Activated naive CD4-positive, alpha-beta T cell treated with anti-CD3 and anti-CD28 coated beads for 36 hours (primary cell): ENCODE data around the gene RNF223. TPM values are rescaled to one million over a fixed set of nuclear protein-coding genes. Genes with fewer than 3 reads are reported as not detected.
"Not testable (repeated sequence)": the region's sequence is repeated elsewhere in the genome, so short reads cannot be mapped to it uniquely, and the experiment has no call there.

ENCODE experiments used
- CTCF ChIA-PET: fragments of 350-600 bp; sonication (Branson Sonifier 250); formaldehyde crosslinking; loops from one replicate; lab custom pipeline; 2021; ENCODE audit warnings: antibody characterized with exemption; lab: Charles Lee
- DNase-seq: peaks from one replicate; pipeline ENCODE4 v3.0.0-alpha.2; 2020
- H3K27ac Mint-ChIP-seq: one replicate; pipeline ENCODE4 v1.8.0; 2021; ENCODE audit warnings: mild to moderate bottlenecking, mixed read lengths
- H3K27me3 Mint-ChIP-seq: one replicate; pipeline ENCODE4 v1.8.0; 2021; ENCODE audit warnings: low read depth, mixed read lengths
- H3K36me3 Mint-ChIP-seq: one replicate; pipeline ENCODE4 v1.8.0; 2021; ENCODE audit warnings: low read depth, mixed read lengths
- H3K4me1 Mint-ChIP-seq: one replicate; pipeline ENCODE4 v1.8.0; 2021; ENCODE audit warnings: low read depth, mixed read lengths
- H3K4me3 Mint-ChIP-seq: one replicate; pipeline ENCODE4 v1.8.0; 2021; ENCODE audit warnings: mild to moderate bottlenecking, moderate library complexity, mixed read lengths
- H3K9me3 Mint-ChIP-seq: one replicate; pipeline ENCODE4 v1.8.0; 2021; ENCODE audit warnings: mixed read lengths
- intact Hi-C: fragments of 100-400 bp; cut with micrococcal nuclease; formaldehyde crosslinking; loops from one replicate; pipeline ENCODE4 v1.15.1; 2023
- total RNA-seq, 2 experiments: library from RNA; stranded (reverse); gene quantifications; one replicate each; pipeline ENCODE4 v1.2.3, GENCODE V29; 2021

Gene RNF223
- total RNA-seq, 2 experiments from 2014 or later: not detected

DNA sequence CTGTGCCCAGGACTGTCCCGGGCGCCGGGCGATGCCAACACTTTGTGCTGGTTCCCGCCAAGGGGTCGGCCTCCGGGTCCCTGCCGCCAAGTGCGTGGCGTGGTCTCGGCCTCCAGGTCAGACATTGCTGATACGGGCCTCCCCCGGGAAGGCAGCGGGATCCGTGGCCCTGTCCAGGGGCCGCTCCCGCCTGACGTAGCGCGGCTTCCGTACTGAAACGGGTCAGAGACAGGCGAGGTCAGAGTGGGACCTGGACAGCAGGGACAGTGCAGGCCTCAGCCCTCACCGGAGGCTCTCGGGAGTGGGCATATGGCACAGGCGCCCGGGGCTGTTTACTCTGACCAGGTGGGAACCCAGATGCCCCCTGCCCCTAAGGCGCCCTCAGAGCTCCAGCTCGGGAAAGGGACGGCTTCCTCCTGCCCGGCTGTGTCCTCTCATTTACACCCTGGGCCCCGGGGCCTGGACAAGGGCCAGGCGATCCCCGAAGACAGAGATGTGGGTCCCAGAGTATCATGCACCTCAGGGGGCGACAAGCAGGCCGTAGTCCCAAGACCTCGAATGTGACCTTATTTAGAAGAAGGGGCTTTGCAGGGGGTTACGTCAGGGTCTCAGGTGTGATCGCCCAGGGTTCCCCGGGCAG, 8.8 kb upstream of the RNF223 start:
- Mint-ChIP-seq H3K27ac (no peak overlapping the region), H3K4me1 (peaks cover 8% of the 10 kb centered on the region), H3K4me3 (no peak overlapping the region), H3K9me3 (no peaks in the 10 kb centered on the region), H3K27me3 (no peaks in the 10 kb centered on the region), H3K36me3 (peaks cover 3% of the 10 kb centered on the region)
- CTCF ChIA-PET: no interaction called here
- DNase-seq: no peak
- intact Hi-C loops: no loop called here

DNA sequence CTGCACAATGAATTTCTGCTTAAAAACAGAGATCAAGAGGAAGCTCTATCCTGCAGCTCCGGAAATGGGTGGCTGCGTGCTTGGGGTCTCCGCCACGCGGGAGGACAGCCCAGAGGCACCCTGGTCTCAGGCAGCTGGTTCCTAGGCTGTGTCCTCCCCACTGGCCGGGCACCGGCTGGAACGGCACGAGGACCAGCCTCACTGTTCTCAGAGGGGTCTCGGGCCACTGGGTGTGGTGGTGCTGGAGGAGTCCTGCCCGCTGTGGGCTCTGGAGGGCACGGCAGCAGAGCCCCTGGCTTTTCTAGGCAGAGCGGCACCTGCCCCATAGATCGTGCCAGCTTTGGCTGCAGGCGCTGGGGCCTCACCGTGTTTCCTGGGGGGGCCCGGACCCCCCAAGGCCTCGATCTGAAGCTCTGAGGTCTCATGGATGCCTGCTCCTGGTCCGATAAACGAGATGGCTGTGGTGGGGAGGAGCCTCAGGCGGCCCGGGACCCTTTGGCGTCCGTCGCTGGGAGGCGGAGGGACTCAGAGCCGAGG, 8.2 kb upstream of the RNF223 start:
- Mint-ChIP-seq H3K4me3 (no peak overlapping the region), H3K27ac (no peak overlapping the region), H3K9me3 (no peaks in the 10 kb centered on the region), H3K27me3 (no peaks in the 10 kb centered on the region), H3K4me1 (peaks cover 8% of the 10 kb centered on the region), H3K36me3 (peaks cover 3% of the 10 kb centered on the region)
- intact Hi-C loops: no loop called here
- CTCF ChIA-PET: no interaction called here
- no peak for DNase-seq

DNA sequence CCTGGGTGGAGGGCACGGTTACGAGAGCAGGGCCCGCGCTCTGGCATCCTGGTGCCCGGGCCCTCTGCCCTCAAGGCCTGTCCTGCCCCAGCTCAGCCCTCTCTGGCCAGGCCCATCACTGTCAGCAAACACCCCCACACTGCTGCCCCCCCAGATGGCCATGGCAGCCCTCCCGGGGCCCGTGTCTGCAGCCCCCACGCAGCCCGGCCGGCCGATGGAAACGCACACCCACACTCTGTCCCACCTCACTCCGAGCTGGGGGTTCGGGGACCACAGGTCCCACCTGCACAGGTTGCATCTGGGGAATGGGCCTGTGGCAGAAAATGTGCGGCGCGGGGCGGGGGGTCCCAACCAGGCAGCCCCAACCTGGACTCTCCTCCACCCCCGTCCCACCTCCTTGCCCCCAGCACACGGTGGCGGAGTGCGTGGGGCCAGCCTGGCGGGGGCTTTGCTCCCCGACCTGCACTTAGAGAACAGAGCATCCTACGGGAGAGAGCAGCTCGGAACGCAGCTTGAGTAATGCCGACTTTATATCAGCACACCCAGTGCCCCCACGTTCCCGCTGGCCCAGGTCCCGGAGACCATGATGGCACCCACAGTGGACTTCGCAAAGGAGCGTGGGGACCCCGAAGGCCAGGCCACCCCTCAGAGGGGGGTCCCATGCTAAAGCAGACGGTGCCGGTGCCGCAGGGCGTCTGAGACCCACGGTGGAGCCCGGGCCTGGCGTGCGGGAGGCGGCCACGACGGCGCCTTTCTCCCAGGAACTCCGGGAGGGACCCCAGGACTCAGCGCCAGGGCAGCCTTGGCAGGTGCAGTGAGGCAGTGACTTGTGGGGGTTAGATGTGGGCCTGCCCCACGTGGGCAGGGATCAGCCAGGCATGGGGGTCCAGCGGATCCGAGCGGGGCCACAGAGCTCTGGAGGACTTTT, 7.5 kb upstream of the RNF223 start:
- H3K27me3 Mint-ChIP-seq: no peaks in the 10 kb centered on the region
- H3K4me3 Mint-ChIP-seq: no peak overlapping the region
- H3K9me3 Mint-ChIP-seq: no peaks in the 10 kb centered on the region
- peaks cover 8% of the 10 kb centered on the region for H3K4me1 Mint-ChIP-seq
- intact Hi-C loops: no loop called here
- H3K36me3 Mint-ChIP-seq: peaks cover under 1% of the 10 kb centered on the region
- DNase-seq: peak; percentile 3
- no peak overlapping the region for H3K27ac Mint-ChIP-seq
- CTCF ChIA-PET: no interaction called here

DNA sequence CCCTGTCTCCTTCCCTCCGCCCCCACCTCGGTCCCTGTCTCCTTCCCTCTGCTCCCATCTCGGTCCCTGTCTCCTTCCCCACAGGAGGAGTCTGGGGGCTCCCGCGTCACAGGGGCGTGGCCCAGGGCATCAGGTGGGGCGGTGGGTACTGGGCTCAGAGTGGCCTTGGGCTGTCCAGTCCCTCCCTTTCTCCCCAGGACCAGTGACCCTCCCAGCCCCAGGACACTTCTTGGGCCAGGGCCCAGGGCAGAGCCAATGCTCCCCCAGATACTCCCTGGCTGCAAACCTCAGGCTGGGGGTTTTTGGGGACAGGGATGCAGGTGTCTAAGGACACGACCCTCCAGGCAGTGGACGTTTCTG, 6.8 kb upstream of the RNF223 start:
- intact Hi-C loops: no loop called here
- Mint-ChIP-seq H3K27me3 (no peaks in the 10 kb centered on the region), H3K27ac (no peak overlapping the region), H3K4me1 (peaks cover 8% of the 10 kb centered on the region), H3K9me3 (no peaks in the 10 kb centered on the region), H3K36me3 (no peaks in the 10 kb centered on the region), H3K4me3 (no peak overlapping the region)
- DNase-seq: no peak
- CTCF ChIA-PET: no interaction called here

DNA sequence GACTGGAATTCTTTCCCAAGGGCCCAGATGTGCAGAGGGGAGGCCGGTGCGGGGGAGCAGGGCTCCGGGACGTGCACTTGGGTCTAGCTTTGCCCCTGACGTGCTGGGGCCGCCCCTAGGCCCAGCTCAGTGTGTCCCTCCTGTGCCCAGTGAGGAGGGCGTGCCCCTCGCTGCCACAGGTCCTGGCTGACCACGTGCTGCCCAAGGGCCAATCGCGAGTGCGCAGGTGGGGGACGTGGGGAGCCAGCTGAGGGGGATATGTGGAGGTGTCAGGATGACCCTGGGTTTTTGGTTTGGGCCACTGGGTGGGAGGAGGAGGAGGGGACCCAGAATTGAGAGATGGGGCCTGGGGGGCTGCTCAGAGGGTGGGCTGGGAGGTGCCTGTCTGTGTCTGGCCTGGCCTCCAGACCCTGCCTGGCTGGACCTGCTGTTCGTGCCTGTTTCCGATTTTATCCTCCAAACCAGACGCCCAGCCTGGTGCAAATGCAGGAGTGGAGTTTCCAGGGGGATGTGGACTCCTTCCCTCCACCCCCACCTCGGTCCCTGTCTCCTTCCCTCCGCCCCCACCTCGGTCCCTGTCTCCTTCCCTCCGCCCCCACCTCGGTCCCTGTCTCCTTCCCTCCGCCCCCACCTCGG, 6.1 kb upstream of the RNF223 start:
- Mint-ChIP-seq H3K9me3 (no peaks in the 10 kb centered on the region), H3K4me1 (peaks cover 8% of the 10 kb centered on the region), H3K27me3 (no peaks in the 10 kb centered on the region), H3K36me3 (no peaks in the 10 kb centered on the region), H3K27ac (no peak overlapping the region), H3K4me3 (no peak overlapping the region)
- intact Hi-C loops: no loop called here
- CTCF ChIA-PET: interaction anchor here (1.5 kb wide), 1 partner anchor 17 kb away, joined by 4 read pairs; no protein-coding TSS in a partner anchor
- peak; percentile 32 for DNase-seq

DNA sequence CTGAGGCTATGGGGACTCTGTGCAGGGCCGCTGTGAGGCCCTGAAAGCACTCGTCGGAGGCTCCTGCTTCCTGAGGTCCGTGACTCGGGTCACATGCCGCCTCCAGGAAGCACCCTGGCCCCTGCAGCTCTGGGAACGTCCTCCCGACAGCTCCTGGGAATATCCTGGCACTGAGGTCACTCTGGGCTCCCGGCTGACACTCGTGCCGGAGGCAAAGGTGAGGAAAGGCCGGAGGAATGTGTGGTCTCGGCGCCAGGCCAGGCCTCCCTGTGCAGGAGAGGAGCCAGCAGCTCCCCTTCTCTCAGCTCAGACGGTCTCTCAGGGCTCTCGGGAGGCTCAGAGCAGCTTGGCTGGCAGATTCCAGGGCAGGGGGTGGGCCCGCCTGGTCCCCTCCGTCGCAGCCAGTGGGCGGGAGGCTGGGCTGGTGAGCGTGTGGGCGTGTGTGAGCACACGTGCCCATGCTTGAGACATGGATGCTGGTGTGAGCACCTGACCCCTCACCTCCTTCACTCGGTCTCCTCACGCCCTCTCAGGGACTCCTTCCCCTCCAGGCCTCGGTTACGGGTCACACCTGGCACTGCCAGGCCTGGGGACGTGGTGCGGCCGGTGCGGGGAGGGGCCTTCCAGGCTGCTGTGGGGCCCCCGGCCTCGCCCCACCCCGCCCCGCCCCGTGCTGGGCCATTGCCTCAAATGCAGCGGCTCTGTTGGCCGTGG, 5.5 kb upstream of the RNF223 start:
- H3K27me3 Mint-ChIP-seq: peaks cover 3% of the 10 kb centered on the region
- H3K27ac Mint-ChIP-seq: no peak overlapping the region
- no peaks in the 10 kb centered on the region for H3K9me3 Mint-ChIP-seq
- CTCF ChIA-PET: interaction anchor here (1.5 kb wide), 1 partner anchor 16 kb away, joined by 4 read pairs; no protein-coding TSS in a partner anchor
- intact Hi-C loops: no loop called here
- H3K36me3 Mint-ChIP-seq: no peaks in the 10 kb centered on the region
- DNase-seq: peak; percentile 46
- H3K4me3 Mint-ChIP-seq: peak overlapping the region; percentile 47
- H3K4me1 Mint-ChIP-seq: peaks cover 8% of the 10 kb centered on the region

DNA sequence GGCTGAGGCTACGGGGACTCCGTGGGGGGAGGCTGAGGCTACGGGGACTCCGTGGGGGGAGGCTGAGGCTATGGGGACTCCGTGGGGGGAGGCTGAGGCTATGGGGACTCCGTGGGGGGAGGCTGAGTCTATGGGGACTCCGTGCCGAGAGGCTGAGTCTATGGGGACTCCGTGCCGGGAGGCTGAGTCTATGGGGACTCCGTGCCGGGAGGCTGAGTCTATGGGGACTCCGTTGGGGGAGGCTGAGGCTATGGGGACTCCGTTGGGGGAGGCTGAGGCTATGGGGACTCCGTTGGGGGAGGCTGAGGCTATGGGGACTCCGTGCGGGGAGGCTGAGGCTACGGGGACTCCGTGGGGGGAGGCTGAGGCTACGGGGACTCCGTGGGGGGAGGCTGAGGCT, 3.3 kb upstream of the RNF223 start:
- CTCF ChIA-PET, H3K4me3 Mint-ChIP-seq, DNase-seq, H3K4me1 Mint-ChIP-seq, H3K27ac Mint-ChIP-seq, intact Hi-C loops, H3K9me3 Mint-ChIP-seq, H3K27me3 Mint-ChIP-seq, H3K36me3 Mint-ChIP-seq: not testable (repeated sequence)

DNA sequence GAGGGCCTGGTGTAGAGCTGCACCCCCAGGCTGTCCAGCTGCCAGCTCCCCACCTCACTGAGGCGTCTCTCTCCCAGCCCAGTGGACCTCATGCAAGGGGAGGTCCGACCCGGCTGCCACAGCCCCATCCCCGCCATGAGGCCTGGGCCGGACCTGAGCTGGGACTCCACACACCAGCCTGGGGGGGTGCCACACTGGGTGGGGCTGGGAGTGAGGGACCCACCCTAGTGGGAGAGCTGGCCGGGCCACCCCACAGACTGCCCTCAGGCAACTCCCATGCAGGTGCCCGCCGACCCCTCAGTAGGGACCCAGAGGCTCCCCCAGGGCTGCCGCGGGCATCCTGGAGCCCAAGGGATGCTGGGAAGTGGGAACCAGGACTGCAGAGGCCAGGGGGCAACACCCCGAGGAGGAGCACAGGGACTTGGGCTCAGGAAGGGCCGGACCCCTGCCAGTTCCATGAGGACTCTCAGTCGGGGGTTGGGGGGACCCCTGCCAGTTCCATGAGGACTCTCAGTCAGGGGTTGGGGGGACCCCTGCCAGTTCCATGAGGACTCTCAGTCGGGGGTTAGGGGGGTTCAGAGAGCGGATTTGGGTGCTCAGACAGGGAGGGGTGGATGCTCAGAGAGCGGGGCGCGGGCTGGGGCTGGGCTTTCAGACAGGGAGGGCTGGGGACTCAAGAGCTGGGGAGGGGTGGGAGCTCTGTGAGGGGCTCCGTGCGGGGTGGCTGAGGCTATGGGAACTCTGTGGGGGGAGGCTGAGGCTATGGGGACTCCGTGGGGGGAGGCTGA, 1.2 kb upstream of the RNF223 start:
- H3K4me1 Mint-ChIP-seq: peaks cover 7% of the 10 kb centered on the region
- no peak for DNase-seq
- H3K4me3 Mint-ChIP-seq: no peak overlapping the region
- no peaks in the 10 kb centered on the region for H3K9me3 Mint-ChIP-seq
- intact Hi-C loops: no loop called here
- H3K36me3 Mint-ChIP-seq: no peaks in the 10 kb centered on the region
- no peak overlapping the region for H3K27ac Mint-ChIP-seq
- CTCF ChIA-PET: interaction anchor here (1.1 kb wide), 1 partner anchor 47 kb away, joined by 3 read pairs; no protein-coding TSS in a partner anchor
- peaks cover 7% of the 10 kb centered on the region for H3K27me3 Mint-ChIP-seq

DNA sequence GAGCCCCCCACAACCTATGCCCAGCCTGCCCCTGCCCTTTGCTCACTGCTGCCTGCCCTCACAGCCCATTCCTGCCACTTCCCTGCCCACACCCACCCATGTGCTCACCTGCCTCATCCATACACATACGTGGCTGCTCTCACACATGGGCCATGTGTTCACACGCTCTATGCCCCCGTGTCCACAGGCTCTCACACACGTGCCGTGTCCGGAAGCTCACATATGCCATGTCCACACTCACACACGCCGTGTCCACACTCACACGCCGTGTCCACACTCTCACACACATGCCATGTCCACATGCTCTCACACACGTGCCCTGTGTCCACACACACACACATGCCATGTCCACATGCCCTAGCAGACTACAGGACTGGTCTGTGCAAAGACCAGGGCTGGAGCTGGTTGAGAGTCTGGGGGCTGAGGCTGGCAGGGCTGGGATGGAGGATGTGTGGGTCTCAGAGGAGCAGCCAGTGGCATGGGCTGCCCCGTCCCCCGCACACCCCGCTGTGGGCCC, 583 bp upstream of the RNF223 start:
- Mint-ChIP-seq H3K27ac (no peak overlapping the region), H3K4me3 (no peak overlapping the region), H3K9me3 (no peaks in the 10 kb centered on the region), H3K36me3 (no peaks in the 10 kb centered on the region), H3K4me1 (peaks cover 4% of the 10 kb centered on the region), H3K27me3 (peaks cover 10% of the 10 kb centered on the region)
- CTCF ChIA-PET: interaction anchor here (1.1 kb wide), 1 partner anchor 48 kb away, joined by 3 read pairs; no protein-coding TSS in a partner anchor
- intact Hi-C loops: no loop called here
- DNase-seq: no peak

DNA sequence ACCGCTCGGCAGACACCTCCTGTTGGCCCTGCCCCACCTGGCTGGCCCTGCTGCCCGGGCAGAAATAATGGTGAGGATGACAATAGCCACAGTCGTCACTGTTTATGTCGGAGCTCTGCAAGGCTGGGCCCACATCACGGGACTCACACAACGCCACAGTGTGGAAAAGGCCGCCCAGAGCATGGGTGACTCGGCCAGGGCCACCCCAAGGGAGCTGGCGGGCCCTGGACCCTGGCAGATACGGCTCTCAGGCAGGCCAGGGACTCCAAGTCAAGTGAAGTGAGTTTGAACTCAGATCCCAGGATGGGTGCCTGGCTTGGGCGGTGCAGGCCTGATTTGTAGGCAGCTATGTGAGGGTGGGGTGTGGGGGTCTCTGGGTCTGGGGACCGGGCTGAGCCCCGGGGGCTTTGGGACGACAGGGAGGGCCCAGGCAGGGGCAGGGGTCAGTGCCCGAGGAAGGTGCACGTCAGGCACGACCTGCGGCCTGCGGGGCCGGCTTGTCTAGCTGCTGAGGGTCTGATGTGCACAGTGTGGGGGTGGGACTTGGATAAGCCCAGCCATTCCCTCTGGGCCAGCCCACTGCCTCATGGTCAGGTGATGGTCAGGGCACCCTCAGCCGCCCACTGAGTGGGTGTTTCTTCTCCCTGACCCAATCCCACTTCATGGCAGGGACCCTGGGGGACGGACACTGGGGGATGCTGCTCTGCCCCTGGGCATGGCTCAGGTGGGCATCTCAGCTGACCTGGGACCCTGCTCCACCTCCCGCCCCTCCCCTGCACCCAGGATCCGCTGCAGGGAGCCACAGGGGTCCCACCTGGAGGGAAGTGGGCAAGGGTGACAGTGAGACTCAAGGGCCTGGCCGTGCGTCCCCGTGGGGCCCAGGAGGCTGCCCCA, 1.0 kb downstream of the RNF223 start:
- DNase-seq: no peak
- Mint-ChIP-seq H3K4me3 (no peak overlapping the region), H3K27me3 (peaks cover 10% of the 10 kb centered on the region), H3K27ac (no peak overlapping the region), H3K36me3 (peaks cover 2% of the 10 kb centered on the region), H3K4me1 (peaks cover under 1% of the 10 kb centered on the region), H3K9me3 (no peaks in the 10 kb centered on the region)
- CTCF ChIA-PET: no interaction called here
- intact Hi-C loops: no loop called here
